Measurements from ENCODE around the gene FAM185A. TPM values are rescaled to one million over a fixed set of nuclear protein-coding genes. Genes with fewer than 3 reads are reported as not detected.

The FAM185A gene
- total and polyA plus RNA-seq, 2 of the 4 experiments (the other 2 are of a cell fraction): 3.6 to 4.3 TPM

DNA sequence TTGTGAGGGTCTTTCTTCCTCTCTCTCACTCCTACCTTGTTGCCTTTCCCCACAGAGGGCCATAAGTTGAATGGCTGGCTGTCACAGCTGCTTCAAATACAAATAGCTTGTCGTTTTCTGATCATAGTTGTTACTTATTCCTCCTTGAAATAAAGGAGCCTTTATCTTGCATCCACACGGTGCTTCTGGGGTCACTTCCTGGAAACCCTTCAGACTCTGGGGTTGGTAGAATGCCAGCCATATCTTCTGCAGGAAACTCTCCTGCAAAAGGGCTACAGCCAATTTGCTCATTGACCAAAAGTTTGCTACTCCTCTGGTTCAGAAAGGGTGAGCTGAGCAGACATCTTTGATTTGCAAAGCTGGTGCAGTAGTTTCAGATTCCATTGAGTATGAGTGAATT is 70.4 kb downstream of the FAM185A start:
- no peak overlapping the region for H2BK15ac ChIP-seq (ENCODE audit: low read depth, low read length)
- ATAC-seq (ENCODE audit: low read depth): 0 out of 2 replicates have a peak, but pooled peaks have one; percentile 29
- H3K23ac ChIP-seq (ENCODE audit: low read depth, low read length): no peak overlapping the region
- H4K20me1 ChIP-seq (ENCODE audit: insufficient read depth, low read length): no peaks in the 10 kb centered on the region
- BruUV-seq (replicated peaks): no TSS peak
- H3K9me1 ChIP-seq (ENCODE audit: insufficient read depth, low read length): no peaks in the 10 kb centered on the region; the same call in 1 of the 2 replicates
- no peak overlapping the region for H3K4ac ChIP-seq (ENCODE audit: low read depth, low read length)
- no peaks in the 10 kb centered on the region; the same call in 1 of the 2 replicates for H3K27me3 ChIP-seq (ENCODE audit: control insufficient read depth, insufficient read depth, low read length)
- H3K4me1 ChIP-seq (ENCODE audit: control insufficient read depth, insufficient read depth, low read length): peaks cover 3% of the 10 kb centered on the region
- no peak overlapping the region for H3K4me2 ChIP-seq (ENCODE audit: low read depth, low read length)
- no peaks in the 10 kb centered on the region for H3K79me1 ChIP-seq (ENCODE audit: low read depth in 1 of 2, low read length in 2 of 2)
- WGBS, 2 experiments (ENCODE audit: extremely low coverage in 2 of 2, insufficient read length in 1 of 2): no CpG with 5 or more reads among the region's 2 CpGs
- H3K9ac ChIP-seq (ENCODE audit: low read depth, low read length): no peak overlapping the region
- H3K4me3 ChIP-seq (ENCODE audit: insufficient read depth, low read depth, low read length): no peak overlapping the region
- H2BK120ac ChIP-seq (ENCODE audit: low read depth, low read length): no peak overlapping the region
- H2AFZ ChIP-seq (replicated peaks; ENCODE audit: low read length, poor library complexity): no peak overlapping the region
- H3K56ac ChIP-seq (ENCODE audit: extremely low read depth, insufficient read depth, low read length): no peak overlapping the region
- TF ChIP-seq, protein P1, sequence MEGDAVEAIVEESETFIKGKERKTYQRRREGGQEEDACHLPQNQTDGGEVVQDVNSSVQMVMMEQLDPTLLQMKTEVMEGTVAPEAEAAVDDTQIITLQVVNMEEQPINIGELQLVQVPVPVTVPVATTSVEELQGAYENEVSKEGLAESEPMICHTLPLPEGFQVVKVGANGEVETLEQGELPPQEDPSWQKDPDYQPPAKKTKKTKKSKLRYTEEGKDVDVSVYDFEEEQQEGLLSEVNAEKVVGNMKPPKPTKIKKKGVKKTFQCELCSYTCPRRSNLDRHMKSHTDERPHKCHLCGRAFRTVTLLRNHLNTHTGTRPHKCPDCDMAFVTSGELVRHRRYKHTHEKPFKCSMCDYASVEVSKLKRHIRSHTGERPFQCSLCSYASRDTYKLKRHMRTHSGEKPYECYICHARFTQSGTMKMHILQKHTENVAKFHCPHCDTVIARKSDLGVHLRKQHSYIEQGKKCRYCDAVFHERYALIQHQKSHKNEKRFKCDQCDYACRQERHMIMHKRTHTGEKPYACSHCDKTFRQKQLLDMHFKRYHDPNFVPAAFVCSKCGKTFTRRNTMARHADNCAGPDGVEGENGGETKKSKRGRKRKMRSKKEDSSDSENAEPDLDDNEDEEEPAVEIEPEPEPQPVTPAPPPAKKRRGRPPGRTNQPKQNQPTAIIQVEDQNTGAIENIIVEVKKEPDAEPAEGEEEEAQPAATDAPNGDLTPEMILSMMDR (conservative IDR thresholded peaks at IDR 0.05; ENCODE audit: low read depth, low read length): no peak
- no peak for TF ChIP-seq CHD1 (IDR thresholded peaks at IDR 0.05; ENCODE audit: low read depth, low read length)
- no peak for TF ChIP-seq RCOR1 (IDR thresholded peaks at IDR 0.05; ENCODE audit: insufficient replicate concordance, low read length)
- no peak for TF ChIP-seq MAZ (IDR thresholded peaks at IDR 0.05; ENCODE audit: borderline replicate concordance, low read depth, low read length)
- TF ChIP-seq, protein P2, sequence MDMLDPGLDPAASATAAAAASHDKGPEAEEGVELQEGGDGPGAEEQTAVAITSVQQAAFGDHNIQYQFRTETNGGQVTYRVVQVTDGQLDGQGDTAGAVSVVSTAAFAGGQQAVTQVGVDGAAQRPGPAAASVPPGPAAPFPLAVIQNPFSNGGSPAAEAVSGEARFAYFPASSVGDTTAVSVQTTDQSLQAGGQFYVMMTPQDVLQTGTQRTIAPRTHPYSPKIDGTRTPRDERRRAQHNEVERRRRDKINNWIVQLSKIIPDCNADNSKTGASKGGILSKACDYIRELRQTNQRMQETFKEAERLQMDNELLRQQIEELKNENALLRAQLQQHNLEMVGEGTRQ (IDR thresholded peaks at IDR 0.05; ENCODE audit: low read depth, low read length): no peak
- no peak overlapping the region for H4K91ac ChIP-seq (ENCODE audit: insufficient read depth, low read depth, low read length)
- H2BK20ac ChIP-seq (ENCODE audit: low read depth, low read length): no peak overlapping the region
- no peak overlapping the region for H2AK5ac ChIP-seq (ENCODE audit: low read depth, low read length)
- ChIA-PET CTCF (no interaction called here), POLR2A (ENCODE audit: unreplicated experiment) (no interaction called here)
- no peak overlapping the region for H4K8ac ChIP-seq (ENCODE audit: low read depth in 2 of 2, low read length in 2 of 2)
- no peaks in the 10 kb centered on the region for H3K9me3 ChIP-seq (ENCODE audit: control insufficient read depth, insufficient read depth, low read length)
- no peak overlapping the region for H3K18ac ChIP-seq (ENCODE audit: low read depth, low read length)
- DNase-seq: no peak
- in situ Hi-C loops (cut with MboI; ENCODE audit: low sequenced_read_pairs): no loop called here
- no peak overlapping the region for H4K5ac ChIP-seq (ENCODE audit: low read depth, low read length)
- dilution Hi-C loops (cut with HindIII; ENCODE audit: low sequenced_read_pairs, unreplicated experiment): no loop called here
- no peak overlapping the region for H2AK9ac ChIP-seq (replicated peaks; ENCODE audit: low read depth, low read length, poor library complexity)
- H3K27ac ChIP-seq (ENCODE audit: insufficient read depth, low read length): no peak overlapping the region
- no peaks in the 10 kb centered on the region for H3K36me3 ChIP-seq (ENCODE audit: control insufficient read depth, insufficient read depth, low read length)
- intact Hi-C loops (cut with micrococcal nuclease): no loop called here
- H2BK5ac ChIP-seq (ENCODE audit: low read depth, low read length, poor library complexity, severe bottlenecking): no peak overlapping the region
- H3K14ac ChIP-seq (replicated peaks; ENCODE audit: low read depth, low read length): no peak overlapping the region
